ENCODE measurements around the gene MIEN1. TPM values are rescaled to one million over a fixed set of nuclear protein-coding genes. Genes with fewer than 3 reads are reported as not detected.

Gene MIEN1, protein sequence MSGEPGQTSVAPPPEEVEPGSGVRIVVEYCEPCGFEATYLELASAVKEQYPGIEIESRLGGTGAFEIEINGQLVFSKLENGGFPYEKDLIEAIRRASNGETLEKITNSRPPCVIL
- 89.4 to 104 TPM (median 92.7 TPM) in 5 replicates for total RNA-seq (2022; extraction: Qiagen RNA extraction; ENCODE audit: low read depth)

DNA sequence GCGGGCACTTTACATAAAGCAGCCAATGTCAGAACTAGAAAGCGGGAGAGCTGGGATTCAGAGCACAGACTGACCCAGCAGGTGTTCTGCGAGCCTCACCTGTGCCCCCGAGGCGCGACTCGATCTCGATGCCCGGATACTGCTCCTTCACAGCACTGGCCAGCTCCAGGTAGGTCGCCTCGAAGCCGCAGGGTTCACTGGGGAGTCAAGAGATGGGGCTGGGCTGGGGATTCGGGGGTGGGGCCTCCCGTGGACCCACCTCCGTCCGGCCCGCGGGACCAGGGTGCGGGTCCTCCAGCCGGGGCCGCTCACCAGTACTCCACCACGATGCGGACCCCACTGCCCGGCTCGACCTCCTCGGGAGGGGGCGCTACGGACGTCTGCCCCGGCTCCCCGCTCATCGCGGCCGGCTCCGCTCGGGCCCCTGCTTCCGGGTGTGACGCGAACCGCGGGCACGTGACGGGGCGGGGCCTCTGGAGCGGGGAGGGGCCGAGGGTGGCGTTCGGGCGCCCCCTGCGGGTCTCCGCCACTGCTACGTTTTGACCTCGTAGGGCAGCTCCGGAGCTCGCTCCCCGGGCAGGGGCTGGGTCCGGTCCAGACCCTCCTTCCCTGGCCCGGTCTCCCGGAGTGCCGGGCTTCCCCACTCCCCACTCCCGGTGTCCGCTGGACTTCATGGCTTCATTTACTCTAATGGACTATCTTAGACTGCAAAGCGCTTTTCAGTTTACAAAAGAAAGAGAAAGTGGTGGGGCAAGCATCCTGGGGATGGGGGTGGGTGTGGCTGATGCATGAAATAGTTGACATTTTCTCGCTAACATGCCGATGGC lies at the start of gene MIEN1:
MIEN1 (minus strand) TSS at position 438 of the 827 bp plus-strand sequence; CDS start at position 401, 37 bp downstream.

GRCh38 chr17:39737760-39738567 lies 7.6 kb upstream of the MIEN1 start, which contains the start of gene GRB7:
Gene GRB7, plus strand, starts transcription at chr17:39737938. Its CDS starts 4,364 bp downstream, at chr17:39742302.

DNA sequence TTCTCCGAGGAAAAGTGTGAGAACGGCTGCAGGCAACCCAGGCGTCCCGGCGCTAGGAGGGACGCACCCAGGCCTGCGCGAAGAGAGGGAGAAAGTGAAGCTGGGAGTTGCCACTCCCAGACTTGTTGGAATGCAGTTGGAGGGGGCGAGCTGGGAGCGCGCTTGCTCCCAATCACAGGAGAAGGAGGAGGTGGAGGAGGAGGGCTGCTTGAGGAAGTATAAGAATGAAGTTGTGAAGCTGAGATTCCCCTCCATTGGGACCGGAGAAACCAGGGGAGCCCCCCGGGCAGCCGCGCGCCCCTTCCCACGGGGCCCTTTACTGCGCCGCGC lies 30.5 kb downstream of the MIEN1 start, which contains the start of gene ERBB2:
ERBB2 (plus strand) TSS at position 247 of the 330 bp plus-strand sequence. CDS start 175 bp downstream, outside the sequence.

GRCh38 chr17:39687546-39688474 lies 42.5 kb downstream of the MIEN1 start, which contains the start of gene PGAP3:
Gene PGAP3, minus strand, starts transcription at chr17:39688057. Its CDS starts 43 bp downstream, at chr17:39688014.

Other genes starting within 250 kb of the MIEN1 start
- gene NEUROD2, start 122.6 kb downstream of the MIEN1 start, total RNA-seq (2022; extraction: Qiagen RNA extraction; ENCODE audit: low read depth) = 0.03 TPM in 1 of 5 replicates, not detected in the others
- 0.03 TPM in 1 of 5 replicates, not detected in the others for gene PPP1R1B, start 103.6 kb downstream of the MIEN1 start, total RNA-seq (2022; extraction: Qiagen RNA extraction; ENCODE audit: low read depth)
- 41.4 to 64.8 TPM (median 59.5 TPM) in 5 replicates for gene STARD3, start 93.4 kb downstream of the MIEN1 start, total RNA-seq (2022; extraction: Qiagen RNA extraction; ENCODE audit: low read depth)
- gene TCAP, start 65.2 kb downstream of the MIEN1 start, total RNA-seq (2022; extraction: Qiagen RNA extraction; ENCODE audit: low read depth) = 0.64 to 1.7 TPM (median 1.1 TPM) in 5 replicates
- not detected in 5 replicates for gene PNMT, start 62.1 kb downstream of the MIEN1 start, total RNA-seq (2022; extraction: Qiagen RNA extraction; ENCODE audit: low read depth)
- gene PGAP3, start 42.5 kb downstream of the MIEN1 start, total RNA-seq (2022; extraction: Qiagen RNA extraction; ENCODE audit: low read depth) = 6.7 to 8.9 TPM (median 7.8 TPM) in 5 replicates
- 28.0 to 38.1 TPM (median 32.9 TPM) in 5 replicates for gene ERBB2, start 30.5 kb downstream of the MIEN1 start, total RNA-seq (2022; extraction: Qiagen RNA extraction; ENCODE audit: low read depth)
- 4.1 to 7.6 TPM (median 6.6 TPM) in 5 replicates for gene GRB7, start 7.4 kb upstream of the MIEN1 start, total RNA-seq (2022; extraction: Qiagen RNA extraction; ENCODE audit: low read depth)
- gene IKZF3, start 133.8 kb upstream of the MIEN1 start, total RNA-seq (2022; extraction: Qiagen RNA extraction; ENCODE audit: low read depth) = not detected in 5 replicates
- not detected in 5 replicates for gene ZPBP2, start 137.7 kb upstream of the MIEN1 start, total RNA-seq (2022; extraction: Qiagen RNA extraction; ENCODE audit: low read depth)
- 2.5 to 3.6 TPM (median 2.9 TPM) in 5 replicates for gene GSDMB, start 188.1 kb upstream of the MIEN1 start, total RNA-seq (2022; extraction: Qiagen RNA extraction; ENCODE audit: low read depth)
- 36.9 to 44.8 TPM (median 42.1 TPM) in 5 replicates for gene ORMDL3, start 197.1 kb upstream of the MIEN1 start, total RNA-seq (2022; extraction: Qiagen RNA extraction; ENCODE audit: low read depth)
- not detected in 5 replicates for gene LRRC3C, start 197.2 kb upstream of the MIEN1 start, total RNA-seq (2022; extraction: Qiagen RNA extraction; ENCODE audit: low read depth)
- gene GSDMA, start 232.5 kb upstream of the MIEN1 start, total RNA-seq (2022; extraction: Qiagen RNA extraction; ENCODE audit: low read depth) = not detected in 5 replicates

Measured in A549 treated with CpdA at 1 μM for 4 hours (cell line).